Raji (cell line): ENCODE data around the gene NFIA.

ENCODE experiments used
- POLR2A ChIP-seq: IDR thresholded peaks from 2 replicates; pipeline ENCODE4 v1.6.1; 2011; ENCODE audit warnings: low read depth, low read length, control low read depth; ENCODE audit not compliant: insufficient read depth

NFIA gene

DNA sequence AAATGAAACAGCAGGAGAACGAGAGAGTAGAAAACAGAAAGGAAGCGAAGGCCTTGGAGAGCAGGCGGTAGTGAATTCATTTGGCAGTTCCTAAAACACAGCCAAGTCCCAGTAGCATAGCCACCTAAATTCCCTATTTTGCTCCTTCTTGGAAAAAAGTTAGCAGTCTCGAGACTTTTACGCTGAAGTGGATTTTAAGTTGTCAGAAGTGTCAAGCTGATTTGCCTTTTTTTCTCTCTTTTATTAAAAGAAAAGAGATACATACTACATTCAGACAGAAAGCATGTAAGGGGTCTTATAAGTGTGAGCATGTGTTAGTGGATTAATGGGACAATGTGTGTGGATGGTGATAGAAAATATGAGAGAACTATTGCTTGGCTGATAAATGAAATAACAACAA, 19.2 kb downstream of the NFIA start:
- TF ChIP-seq POLR2A: no peak

DNA sequence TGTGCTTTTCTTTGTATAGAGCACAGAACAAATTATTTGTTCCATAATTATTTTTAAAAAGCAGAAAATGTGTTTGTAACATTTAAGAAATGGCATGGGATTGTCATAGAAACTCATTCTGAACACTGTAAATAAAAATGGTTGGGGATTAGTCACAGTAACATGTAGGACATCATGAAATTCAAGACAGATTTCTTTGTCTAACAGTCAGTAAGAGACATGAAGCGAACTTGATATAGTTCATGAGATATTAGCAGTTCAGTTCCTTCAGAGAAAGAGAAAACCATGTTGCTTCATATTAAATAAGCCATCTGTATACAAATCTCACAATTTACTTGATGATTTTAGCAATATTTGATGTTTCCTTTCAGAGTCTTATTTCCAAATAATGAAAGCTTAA, 19.7 kb downstream of the NFIA start:
- TF ChIP-seq POLR2A: no peak

DNA sequence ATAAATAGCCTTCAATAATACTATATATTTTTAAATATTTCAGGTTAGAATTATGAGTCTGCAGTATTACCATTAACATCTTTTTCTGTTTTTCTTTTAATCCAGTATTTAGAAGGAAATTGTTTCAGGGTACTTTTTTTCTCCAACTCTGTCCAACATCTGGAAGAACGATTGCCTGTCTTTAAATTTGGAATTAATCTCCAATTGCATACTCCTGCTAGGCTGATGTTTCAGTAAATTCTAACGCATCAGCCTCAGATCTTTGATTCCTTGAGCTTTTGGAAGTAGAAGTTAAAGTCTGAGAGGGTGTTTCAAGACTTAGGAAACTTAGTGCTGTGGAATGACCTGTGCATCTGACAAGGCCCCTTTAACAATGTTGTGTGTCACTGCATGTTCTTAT, 20.3 kb downstream of the NFIA start:
- TF ChIP-seq POLR2A: no peak

DNA sequence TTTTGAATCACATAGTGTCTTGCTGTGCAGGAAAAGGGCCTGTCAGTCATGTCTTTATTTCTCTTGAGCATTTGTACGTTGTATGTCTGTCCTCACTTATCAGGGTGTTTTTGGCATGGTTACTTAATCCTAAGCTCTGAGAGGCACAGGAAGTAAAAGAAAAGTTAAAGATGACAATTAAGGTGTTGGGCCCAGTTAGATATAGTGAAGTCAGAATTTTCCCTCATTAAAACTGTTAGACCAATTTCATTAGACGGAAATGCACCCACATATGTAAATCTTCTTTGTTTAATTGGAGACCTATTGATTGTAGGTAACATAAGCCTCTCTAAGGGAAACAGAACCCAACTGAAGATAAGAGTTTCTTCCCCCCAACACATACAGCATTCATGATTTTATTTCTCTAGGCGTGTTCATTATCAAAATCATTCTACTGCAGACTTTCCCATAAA, 21.9 kb downstream of the NFIA start:
- TF ChIP-seq POLR2A: no peak

DNA sequence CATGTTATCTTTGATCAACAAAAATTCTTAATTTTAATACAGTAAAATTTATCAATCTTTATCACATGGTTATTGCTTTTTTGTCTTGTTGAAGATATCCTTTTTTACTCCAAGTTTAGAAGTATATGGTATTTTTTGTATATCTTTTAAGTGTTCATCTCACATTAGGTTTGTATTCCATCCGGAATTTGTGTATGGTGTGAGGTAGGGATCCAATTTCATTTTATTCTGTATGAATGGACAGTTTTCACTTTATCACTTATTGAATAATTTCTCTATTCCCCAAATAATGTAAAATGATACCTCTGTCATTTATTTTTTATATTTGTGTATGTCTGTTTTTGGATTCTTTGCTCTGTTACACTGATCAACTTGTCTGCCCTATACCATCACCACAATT, 25.3 kb downstream of the NFIA start:
- TF ChIP-seq POLR2A: no peak

DNA sequence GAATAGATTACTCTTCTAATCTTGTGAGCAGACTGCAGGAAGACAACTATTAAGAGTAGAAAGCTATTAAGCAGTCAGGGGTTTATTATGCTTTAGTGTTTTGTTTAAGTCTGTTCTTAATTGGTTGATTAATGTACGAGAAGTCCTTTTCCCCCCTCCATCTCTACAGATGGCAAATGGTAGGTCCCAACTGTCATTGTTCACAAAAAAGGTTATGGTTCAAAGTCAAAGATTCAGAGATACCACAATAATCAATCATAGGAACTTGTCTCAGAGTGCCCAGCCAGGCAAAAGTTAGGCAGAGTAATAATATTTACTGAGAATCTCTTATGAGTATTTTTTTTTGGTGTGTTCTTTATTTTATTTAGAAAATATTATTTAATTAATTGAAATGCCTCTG, 26.8 kb downstream of the NFIA start:
- TF ChIP-seq POLR2A: no peak

DNA sequence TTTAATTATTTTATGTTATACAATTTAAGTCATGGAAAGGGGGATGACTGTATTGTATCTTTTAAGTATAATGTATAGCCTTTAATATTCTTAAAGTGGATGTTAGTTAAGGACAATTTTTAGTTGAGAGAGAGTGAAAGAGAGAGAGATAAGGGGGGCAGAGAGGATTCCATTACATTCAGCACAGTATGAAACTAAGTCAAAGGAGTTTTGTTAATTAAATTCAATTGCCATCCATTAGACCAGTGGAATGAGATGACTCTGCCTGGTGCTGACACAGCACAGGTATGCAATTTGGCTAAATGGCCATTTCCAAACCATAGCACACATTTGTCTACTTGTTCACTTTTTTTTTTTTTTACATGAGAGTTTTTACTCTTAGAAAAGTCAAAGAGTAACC, 27.5 kb downstream of the NFIA start:
- no peak for TF ChIP-seq POLR2A

DNA sequence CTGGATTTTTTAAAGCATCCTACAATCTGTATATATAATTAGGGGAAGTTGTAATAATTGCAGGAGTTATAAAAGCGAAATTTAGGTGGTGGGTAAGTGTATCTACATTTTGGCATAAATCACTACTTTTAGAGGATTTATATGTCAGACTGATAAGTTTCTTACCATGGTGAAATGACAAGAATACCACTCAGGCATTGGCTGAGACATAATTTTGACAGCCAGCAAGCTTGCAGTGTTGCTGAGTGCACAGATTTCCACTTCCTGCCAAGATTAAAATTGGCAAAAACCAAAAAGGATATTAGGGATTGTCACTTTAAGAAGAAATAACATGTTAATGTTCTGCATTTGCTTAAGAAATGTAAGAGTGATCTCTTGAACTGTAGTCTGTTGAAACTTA, 28.2 kb downstream of the NFIA start:
- TF ChIP-seq POLR2A: no peak

DNA sequence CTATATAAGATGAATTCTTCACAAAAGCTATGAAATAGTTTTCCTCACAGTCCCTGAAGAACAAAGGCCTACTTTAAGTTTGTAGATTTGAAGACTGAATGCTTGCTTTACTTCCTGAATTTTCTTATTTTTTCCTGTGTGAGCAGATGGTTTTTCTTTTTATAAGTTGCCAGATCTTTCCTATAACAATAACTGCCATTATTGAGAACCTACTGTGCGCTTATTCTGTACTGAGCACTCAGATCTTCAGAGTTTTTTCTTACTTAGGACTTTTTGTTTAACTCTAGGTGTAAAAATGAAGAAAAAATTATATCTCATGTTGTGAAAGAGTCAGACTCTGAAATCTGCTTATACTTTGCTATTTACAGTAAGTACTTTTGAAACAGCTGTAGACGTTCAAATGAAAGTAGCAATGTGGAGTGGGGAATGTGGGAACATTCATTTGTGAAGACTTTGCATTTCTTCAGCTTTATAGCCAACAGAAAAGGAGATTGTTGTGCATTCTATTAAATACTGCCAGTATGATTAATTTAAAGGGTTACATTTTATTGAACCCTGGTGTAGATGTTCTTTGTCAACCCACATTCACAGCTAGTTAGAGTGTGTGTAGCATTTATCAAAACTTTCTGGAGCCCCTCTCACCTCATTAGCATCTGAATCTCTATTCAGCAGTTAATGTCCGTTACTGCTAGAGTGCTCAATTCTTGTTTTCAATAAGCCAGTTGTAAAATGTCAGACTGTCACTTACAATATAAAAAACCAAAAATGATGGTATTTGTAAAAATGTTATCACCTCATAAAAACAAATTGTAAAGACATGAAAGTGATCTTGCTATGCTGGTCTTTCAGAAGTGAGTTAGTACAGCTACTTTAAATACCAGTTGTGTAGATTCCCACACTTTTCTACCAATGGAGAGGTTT, 29.0 kb downstream of the NFIA start:
- TF ChIP-seq POLR2A: no peak

DNA sequence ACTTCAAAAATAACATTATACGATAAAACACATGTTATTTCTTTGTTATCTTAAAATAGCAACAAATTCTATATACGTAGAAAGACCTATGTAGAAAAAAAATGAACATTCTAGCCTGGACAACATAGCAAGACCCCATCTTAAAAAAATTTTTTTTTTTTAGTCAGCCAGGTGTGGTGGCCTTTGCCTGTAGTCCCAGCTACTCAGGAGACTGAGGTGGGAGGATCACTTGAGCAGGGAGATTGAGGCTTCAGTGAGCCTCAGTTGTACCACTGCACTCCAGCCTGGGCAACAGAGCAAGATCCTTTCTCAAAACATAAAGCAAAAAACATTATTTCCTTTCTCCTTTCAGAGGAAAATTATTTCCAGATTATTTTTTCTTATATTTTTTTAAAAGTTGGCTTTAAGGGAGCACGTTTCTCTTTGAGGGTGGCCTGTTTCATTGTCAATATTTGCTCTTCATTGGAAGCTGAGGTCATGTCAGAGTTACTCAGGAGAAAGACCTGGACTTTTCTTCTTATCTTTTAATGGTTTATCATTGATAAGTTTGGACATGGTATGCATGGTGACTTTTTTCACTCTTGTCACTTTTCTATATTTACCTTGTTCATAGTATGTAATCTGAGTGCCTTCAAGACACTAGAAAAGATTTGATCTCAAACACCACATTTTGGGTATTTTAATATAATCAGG, 32.0 kb downstream of the NFIA start:
- TF ChIP-seq POLR2A: no peak

DNA sequence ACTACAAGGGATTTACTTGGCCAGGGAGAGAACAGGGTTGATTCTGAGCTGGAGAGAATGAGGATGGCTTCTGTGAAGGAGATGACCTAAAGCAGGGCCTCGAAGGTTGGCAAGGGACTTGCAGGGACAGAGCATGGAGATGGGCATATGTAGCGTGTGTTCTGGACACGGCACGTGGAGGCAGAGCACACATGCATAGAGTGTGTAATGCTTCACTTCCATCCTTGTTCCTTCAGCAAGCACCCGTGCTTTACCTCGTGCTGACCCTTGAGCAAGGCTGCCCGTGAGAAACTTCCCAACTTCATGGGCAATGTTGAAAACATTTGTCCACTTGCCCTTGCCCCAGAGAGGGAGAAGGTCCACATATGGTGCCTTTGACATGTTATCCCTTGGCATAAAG, 33.1 kb downstream of the NFIA start:
- no peak for TF ChIP-seq POLR2A

DNA sequence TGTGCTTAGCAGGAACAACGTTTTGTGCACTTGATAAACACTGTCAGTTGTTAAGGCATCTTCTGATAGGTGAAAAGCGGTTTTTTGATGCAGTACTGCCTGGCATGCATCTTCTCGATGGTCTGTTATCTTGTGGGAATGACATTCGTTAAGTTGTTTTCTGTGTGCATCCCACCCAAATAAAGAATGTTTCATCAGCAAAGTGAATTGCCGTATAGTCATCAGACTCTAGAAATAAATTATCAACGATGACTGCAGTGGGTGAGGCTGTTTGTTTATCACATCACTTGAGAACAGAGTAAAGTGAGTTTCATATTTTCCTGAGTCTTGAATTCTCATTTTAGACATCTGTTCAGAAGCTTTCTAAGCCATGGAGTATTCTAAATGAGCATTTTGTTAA, 34.1 kb downstream of the NFIA start:
- no peak for TF ChIP-seq POLR2A

DNA sequence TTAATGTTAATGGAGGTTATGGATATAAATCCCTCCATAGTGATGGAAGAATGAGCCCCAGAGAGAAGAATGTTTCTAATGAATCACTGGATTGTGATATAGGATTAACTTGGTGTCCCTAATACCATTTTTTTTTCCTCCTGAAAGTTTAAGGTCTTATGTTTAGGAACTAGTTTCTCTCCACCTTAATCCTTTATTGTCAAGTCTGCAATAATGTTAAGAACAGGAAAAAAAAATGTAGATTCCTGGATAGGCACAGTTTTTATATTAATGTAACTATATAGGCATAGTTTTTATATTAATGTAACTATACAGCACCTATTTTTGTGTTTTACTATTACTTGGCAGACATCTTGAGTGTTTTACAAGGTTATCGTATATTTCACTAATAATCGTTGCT, 34.9 kb downstream of the NFIA start:
- no peak for TF ChIP-seq POLR2A

DNA sequence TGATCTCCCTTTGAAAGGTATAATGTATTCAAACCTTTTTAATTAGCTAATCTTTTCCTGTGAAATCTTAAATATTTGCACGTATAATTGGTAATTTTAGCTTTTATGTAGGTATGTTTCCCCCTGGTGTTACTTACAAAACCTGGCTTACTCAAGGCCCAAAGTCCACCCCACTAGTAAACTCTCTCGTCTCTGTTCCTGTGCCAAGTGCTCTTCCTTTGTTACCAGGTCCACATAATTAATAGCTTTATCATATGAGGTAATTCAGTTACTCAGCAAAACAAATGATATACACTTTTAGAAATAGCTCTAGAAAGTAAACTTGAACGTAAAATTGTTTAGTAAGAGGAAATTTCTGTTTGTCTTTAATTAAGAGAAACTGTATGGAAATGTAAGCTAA, 36.7 kb downstream of the NFIA start:
- TF ChIP-seq POLR2A: no peak

DNA sequence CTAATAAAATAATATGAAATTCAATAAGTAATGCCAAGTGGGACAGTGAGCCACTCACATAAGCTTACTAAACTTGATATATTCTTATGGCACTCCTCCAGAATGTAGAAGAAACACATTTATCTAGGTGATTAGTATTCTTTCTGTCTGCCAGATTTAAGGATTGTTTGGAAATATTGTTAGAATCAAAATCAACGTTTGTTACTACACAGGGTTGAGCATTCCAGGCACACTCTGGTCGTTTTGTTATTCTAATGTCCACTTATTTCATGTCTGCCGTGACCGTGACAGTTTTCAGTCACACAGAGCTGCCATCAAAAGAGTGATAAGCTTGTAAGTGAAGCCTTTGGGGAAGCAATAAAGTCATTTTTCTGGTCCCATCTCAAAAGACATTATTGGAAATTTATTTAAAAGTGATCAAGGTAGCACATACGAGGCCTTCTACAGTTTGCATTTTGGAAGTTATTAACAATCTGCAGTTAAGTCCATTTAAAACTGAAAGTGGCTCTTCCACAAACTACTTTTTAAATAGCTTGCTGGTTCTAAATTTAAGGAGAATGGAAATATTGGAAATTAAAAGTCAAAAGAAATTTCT, 38.0 kb downstream of the NFIA start:
- no peak for TF ChIP-seq POLR2A

DNA sequence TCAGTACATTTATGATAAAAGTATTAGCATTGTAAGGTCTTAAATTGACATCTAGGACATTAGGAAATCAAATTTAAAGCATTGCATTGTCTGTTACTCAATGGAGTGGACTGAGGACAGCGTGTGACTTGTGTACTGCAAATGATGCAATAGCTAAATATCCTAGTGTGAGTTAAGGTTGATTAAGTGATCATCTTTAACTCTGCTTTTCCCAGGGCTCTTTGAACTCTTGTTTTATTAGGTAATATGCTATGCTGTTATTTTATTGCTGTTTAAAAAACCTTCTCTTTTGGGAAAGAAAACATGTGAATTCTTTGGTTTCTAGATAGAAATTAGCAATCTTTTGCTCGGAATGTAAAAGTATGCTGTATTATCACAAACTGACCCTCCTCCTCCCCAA, 38.6 kb downstream of the NFIA start:
- no peak for TF ChIP-seq POLR2A
